Astrocyte of the spinal cord (primary cell): ENCODE results near the gene PTAR1.

ENCODE experiments used
- DNase-seq: peaks from one replicate; pipeline ENCODE4 v3.0.0; 2011; ENCODE audit warnings: low read depth, low spot score
- H3K4me3 ChIP-seq: 2 replicates; pipeline ENCODE4 v1.5.1; 2011; ENCODE audit warnings: low read depth, mild to moderate bottlenecking, low read length, moderate library complexity
- in situ Hi-C: cut with HindIII; loops from 2 replicates; pipeline ENCODE4 v1.10.0; 2017; ENCODE audit warnings: low sequenced_read_pairs
- TF ChIP-seq, protein P1 (sequence below): IDR thresholded peaks from 2 replicates; pipeline ENCODE4 v1.5.1; 2012; ENCODE audit warnings: low read depth, mild to moderate bottlenecking, low read length, inconsistent platforms

The PTAR1 gene

DNA sequence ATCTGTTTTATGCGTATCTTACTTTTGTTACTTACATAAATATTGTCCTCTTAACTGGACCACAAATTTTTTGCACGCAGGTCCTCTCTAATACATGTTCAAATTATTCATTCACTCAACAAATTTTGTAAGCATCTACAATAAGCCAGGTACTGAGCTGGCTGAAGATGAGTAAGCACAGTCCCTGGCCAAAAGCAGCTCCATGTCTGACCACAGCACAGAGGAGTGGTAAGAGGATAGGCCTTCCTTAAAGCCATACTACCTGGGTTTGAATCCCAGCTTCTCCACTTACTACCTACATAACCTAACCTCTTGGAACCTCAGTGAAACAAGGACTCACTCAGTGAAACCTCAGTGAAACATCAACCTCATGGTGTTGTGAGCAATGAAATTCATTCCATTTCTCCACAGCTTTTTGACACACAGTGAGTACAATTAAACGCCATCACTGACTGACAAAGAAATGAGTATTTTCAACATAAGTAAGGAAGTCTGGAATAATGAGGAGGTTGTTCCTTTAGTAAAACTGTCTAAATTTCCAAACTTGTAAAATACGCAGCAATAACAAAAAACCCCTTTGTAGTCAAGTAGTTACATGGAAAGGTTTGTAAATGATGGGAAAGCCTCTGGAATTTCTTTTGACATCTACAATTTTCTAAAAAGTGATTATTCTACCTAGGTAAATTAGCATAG lies 15.0 kb downstream of the PTAR1 start:
- peak; percentile 19 for DNase-seq
- H3K4me3 ChIP-seq = no peak overlapping the region
- in situ Hi-C loops = no loop called here
- TF ChIP-seq, protein P1, sequence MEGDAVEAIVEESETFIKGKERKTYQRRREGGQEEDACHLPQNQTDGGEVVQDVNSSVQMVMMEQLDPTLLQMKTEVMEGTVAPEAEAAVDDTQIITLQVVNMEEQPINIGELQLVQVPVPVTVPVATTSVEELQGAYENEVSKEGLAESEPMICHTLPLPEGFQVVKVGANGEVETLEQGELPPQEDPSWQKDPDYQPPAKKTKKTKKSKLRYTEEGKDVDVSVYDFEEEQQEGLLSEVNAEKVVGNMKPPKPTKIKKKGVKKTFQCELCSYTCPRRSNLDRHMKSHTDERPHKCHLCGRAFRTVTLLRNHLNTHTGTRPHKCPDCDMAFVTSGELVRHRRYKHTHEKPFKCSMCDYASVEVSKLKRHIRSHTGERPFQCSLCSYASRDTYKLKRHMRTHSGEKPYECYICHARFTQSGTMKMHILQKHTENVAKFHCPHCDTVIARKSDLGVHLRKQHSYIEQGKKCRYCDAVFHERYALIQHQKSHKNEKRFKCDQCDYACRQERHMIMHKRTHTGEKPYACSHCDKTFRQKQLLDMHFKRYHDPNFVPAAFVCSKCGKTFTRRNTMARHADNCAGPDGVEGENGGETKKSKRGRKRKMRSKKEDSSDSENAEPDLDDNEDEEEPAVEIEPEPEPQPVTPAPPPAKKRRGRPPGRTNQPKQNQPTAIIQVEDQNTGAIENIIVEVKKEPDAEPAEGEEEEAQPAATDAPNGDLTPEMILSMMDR = no peak

DNA sequence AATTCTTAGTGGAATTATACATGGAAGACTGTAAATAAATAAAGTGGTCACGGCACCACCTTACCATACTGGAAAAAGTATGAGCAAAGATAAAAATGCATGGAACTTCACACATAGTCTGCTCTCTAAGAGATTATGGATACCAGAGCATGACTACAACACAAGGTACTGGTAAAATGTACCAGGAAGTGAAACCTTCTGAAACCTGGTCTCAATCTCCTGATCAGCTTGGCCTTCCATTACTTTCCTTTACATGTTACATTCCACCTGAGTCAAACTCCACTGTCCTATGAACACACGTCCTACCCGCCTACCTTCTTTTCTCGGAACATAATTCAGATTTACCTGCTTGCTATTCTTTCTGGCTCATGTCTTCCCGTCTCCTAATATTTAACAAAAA lies 15.9 kb downstream of the PTAR1 start:
- no peak for DNase-seq
- in situ Hi-C loops = no loop called here
- TF ChIP-seq, protein P1 = no peak
- H3K4me3 ChIP-seq = no peak overlapping the region

DNA sequence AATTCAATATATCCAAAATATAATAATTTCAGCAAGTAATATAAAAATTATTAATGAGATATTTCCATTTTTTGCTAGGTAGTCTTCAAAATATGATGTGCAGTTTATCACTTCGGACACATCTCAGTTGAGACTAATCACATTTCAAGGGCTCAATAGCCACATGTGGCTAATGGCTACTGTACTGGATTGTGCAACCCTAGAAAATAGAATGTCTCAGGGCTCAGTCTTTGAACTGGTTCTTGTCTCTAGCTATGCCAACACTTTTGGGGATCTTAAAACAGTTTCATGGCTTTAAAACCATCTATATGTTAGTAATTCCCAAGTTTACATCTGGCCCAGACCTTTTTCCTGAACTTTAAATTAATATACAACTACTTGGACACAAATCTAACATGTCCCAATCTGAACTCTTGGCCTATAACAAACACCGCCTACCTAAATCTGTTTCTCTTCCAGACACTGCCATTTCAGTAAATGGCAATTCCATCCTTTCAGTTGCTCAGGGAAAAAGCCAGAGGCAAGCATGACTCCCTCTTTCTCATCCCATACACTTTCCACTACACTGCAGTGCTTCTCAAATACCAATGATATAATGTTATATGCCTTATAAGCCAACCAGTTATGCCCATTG lies 18.8 kb downstream of the PTAR1 start:
- in situ Hi-C loops = no loop called here
- TF ChIP-seq, protein P1 = no peak
- no peak for DNase-seq
- no peak overlapping the region for H3K4me3 ChIP-seq

DNA sequence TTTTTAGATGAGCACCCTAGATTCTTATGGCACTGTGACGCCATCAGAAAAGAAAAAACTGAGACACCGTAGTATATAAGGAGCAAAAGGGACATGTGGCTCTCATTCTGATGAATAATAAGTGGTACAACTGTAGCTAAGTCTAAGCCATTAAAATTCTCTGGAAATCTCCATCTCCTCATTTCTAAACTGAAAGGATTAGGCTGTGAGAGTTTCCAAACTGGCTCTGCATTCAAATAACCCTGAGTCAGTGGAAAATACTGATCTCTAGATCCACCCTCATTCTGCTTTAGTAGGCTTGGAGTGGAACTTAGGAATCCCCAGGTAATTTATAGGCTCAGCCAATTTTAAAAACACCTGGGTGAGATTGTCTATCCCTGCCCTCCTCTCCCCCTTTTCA lies 28.5 kb downstream of the PTAR1 start:
- TF ChIP-seq, protein P1 = no peak
- DNase-seq = no peak
- no peak overlapping the region for H3K4me3 ChIP-seq
- in situ Hi-C loops = no loop called here

DNA sequence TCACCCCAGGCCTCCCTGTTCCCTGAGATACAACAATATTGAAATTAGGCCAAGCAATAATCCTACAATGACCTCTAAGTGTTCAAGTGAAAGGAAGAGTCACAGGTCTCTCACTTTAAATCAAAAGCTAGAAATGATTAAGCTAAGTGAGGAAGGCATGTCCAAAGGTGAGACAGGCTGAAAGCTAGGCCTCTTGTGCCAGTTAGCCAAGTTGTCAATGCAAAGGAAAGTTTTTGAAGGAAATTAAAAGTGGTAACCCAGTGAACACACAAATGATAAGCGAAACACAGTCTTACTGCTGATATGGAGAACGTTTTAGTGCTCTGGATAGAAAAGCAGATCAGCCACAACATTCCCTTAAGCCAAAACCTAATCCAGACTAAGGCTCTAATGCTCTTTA lies 39.8 kb downstream of the PTAR1 start:
- in situ Hi-C loops = no loop called here
- DNase-seq = no peak
- no peak overlapping the region for H3K4me3 ChIP-seq
- TF ChIP-seq, protein P1 = no peak

DNA sequence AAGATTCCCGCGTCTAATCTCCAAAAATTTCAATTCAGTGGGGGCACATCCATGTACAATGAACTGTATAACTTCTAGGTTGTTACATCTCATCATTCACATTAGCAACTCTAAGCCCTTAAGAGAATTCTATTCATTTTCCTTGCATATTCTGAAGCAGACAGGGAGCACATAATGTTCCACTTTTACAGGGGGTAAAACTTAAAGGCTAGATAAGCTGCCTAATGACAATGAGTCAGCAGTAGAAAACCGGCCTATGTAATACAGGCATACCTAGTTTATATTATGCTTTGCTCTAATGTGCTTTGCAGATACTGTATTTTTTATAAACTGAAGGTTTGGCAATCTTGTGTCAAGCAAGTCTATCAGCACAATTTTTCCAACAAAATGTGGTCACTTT lies 40.4 kb downstream of the PTAR1 start:
- H3K4me3 ChIP-seq = no peak overlapping the region
- TF ChIP-seq, protein P1 = no peak
- in situ Hi-C loops = no loop called here
- DNase-seq = peak; percentile 27
